Measurements from ENCODE around the gene LCN10. TPM values are rescaled to one million over a fixed set of nuclear protein-coding genes. Genes with fewer than 3 reads are reported as not detected.
A peak's percentile ranks its signal among the peaks of the same experiment; 100 is the strongest.

LCN10 gene
- total and polyA plus RNA-seq, 9 of the 15 experiments (the other 6 are each of a cell fraction or from before 2014, with no cell fraction given): 0.10 to 0.21 (median 0.14) TPM; not detected in 6

DNA sequence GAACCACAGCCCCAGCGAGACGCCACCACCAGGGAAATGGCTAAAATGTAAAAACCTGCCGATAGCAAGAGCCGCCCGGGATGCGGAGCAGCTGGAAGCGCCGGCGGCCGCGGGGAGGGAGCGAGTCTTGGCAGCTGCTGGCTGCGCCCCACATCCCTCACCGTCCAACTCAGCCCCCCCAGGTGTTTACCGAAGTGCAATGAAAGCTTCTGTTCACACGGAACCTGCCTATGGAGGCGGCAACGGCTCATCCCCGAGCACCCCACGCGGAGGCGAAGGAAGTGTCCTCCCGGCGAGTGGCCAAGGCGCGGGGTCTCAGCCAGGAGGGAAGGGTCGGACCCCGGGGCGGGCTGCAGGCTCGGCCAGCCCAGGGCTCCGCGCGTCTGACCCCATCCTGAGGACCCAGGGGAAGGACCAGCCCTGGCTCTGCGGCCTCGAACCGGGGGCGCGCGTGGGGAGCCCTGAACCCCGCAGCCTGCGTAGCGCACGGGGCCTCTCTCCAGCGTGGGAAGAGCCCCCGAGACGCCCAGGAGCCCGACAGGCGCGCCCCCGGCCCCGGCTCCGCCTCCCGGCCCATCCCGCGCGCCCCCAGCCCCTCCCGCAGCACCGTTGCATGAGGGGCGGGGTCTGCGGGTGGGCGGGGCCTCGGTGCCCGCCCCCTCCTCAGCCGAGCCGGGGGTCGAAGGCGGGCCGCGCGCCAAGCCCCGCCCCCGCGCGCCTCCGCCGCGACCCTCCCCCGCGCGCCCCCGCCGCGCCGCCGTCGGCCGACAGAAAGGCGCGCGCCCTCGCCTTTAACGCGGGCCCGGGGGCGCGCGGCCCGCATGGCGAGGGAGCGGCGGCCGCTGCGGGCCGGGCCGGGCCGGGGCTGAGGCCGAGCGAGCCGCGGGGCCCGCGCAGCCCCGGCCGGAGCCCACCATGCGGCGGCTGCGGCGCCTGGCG is 30.7 kb downstream of the LCN10 start, which contains the start of gene DIPK1B (continued):
- TF ChIP-seq, protein P1, sequence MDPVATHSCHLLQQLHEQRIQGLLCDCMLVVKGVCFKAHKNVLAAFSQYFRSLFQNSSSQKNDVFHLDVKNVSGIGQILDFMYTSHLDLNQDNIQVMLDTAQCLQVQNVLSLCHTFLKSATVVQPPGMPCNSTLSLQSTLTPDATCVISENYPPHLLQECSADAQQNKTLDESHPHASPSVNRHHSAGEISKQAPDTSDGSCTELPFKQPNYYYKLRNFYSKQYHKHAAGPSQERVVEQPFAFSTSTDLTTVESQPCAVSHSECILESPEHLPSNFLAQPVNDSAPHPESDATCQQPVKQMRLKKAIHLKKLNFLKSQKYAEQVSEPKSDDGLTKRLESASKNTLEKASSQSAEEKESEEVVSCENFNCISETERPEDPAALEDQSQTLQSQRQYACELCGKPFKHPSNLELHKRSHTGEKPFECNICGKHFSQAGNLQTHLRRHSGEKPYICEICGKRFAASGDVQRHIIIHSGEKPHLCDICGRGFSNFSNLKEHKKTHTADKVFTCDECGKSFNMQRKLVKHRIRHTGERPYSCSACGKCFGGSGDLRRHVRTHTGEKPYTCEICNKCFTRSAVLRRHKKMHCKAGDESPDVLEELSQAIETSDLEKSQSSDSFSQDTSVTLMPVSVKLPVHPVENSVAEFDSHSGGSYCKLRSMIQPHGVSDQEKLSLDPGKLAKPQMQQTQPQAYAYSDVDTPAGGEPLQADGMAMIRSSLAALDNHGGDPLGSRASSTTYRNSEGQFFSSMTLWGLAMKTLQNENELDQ (CRISPR knock-in tag; IDR thresholded peaks at IDR 0.05; ENCODE audit: borderline replicate concordance): no peak
- TF ChIP-seq ZNF263 (CRISPR knock-in tag; IDR thresholded peaks at IDR 0.05; ENCODE audit: borderline replicate concordance) (peak; percentile 20; the same call in 1 of the 2 replicates), GTF2A2 (tag; IDR thresholded peaks at IDR 0.05) (no peak), NFYB (IDR thresholded peaks at IDR 0.05; ENCODE audit: extremely low read depth, insufficient read length) (no peak), ZNF124 (CRISPR knock-in tag; IDR thresholded peaks at IDR 0.05) (no peak), ATF1 (CRISPR knock-in tag; IDR thresholded peaks at IDR 0.05) (no peak), ATF1 (tag; IDR thresholded peaks at IDR 0.05) (0 out of 2 replicates have a peak, but pooled peaks have one; percentile 12), KDM1A (IDR thresholded peaks at IDR 0.05) (no peak), ZBTB12 (CRISPR knock-in tag; IDR thresholded peaks at IDR 0.05) (no peak), PCBP1 (IDR thresholded peaks at IDR 0.05; ENCODE audit: low read depth, low read length, poor library complexity, severe bottlenecking) (peak; percentile 8), ILF3 (IDR thresholded peaks at IDR 0.05; ENCODE audit: borderline replicate concordance) (no peak), PYGO2 (tag; IDR thresholded peaks at IDR 0.05) (no peak), ZC3H11A (IDR thresholded peaks at IDR 0.05; ENCODE audit: low read depth, low read length) (no peak), ZFPM2 (CRISPR knock-in tag; IDR thresholded peaks at IDR 0.05) (no peak)
- TF ChIP-seq, protein P2, sequence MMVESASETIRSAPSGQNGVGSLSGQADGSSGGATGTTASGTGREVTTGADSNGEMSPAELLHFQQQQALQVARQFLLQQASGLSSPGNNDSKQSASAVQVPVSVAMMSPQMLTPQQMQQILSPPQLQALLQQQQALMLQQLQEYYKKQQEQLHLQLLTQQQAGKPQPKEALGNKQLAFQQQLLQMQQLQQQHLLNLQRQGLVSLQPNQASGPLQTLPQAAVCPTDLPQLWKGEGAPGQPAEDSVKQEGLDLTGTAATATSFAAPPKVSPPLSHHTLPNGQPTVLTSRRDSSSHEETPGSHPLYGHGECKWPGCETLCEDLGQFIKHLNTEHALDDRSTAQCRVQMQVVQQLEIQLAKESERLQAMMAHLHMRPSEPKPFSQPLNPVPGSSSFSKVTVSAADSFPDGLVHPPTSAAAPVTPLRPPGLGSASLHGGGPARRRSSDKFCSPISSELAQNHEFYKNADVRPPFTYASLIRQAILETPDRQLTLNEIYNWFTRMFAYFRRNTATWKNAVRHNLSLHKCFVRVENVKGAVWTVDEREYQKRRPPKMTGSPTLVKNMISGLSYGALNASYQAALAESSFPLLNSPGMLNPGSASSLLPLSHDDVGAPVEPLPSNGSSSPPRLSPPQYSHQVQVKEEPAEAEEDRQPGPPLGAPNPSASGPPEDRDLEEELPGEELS (CRISPR knock-in tag; IDR thresholded peaks at IDR 0.05; ENCODE audit: borderline replicate concordance): no peak
- TF ChIP-seq, protein P3, sequence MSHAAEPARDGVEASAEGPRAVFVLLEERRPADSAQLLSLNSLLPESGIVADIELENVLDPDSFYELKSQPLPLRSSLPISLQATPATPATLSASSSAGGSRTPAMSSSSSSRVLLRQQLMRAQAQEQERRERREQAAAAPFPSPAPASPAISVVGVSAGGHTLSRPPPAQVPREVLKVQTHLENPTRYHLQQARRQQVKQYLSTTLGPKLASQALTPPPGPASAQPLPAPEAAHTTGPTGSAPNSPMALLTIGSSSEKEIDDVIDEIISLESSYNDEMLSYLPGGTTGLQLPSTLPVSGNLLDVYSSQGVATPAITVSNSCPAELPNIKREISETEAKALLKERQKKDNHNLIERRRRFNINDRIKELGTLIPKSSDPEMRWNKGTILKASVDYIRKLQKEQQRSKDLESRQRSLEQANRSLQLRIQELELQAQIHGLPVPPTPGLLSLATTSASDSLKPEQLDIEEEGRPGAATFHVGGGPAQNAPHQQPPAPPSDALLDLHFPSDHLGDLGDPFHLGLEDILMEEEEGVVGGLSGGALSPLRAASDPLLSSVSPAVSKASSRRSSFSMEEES (CRISPR knock-in tag; IDR thresholded peaks at IDR 0.05): no peak
- TF ChIP-seq, protein P4, sequence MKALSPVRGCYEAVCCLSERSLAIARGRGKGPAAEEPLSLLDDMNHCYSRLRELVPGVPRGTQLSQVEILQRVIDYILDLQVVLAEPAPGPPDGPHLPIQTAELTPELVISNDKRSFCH (CRISPR knock-in tag; IDR thresholded peaks at IDR 0.05): no peak
- TF ChIP-seq, protein P4 (tag; IDR thresholded peaks at IDR 0.05): 0 out of 2 replicates have a peak, but pooled peaks have one; percentile 34
